ENCODE measurements around the gene DDIT4. TPM values are rescaled to one million over a fixed set of nuclear protein-coding genes. Genes with fewer than 3 reads are reported as not detected.

DDIT4 gene
- total RNA-seq, 1 experiment from 2014 or later, result 155 TPM

- H3K4me3 ChIP-seq (ENCODE audit: low read depth, low read length), result peak overlapping the region; percentile 31
- Mint-ChIP-seq H3K4me1 (ENCODE audit: low read depth, unreplicated experiment) (peaks cover 49% of the 10 kb centered on the region), H3K36me3 (ENCODE audit: insufficient read depth, unreplicated experiment) (peaks cover 13% of the 10 kb centered on the region), H3K4me3 (ENCODE audit: unreplicated experiment) (peak overlapping the region; percentile 60), H3K27me3 (ENCODE audit: insufficient read depth, unreplicated experiment) (no peaks in the 10 kb centered on the region), H3K9me3 (ENCODE audit: unreplicated experiment) (no peaks in the 10 kb centered on the region), H3K27ac (ENCODE audit: unreplicated experiment) (peak overlapping the region; percentile 99)
- no peak for TF ChIP-seq CTCF (IDR thresholded peaks at IDR 0.05; ENCODE audit: insufficient read depth in 1 of 2, low read depth in 1 of 2, low read length in 1 of 2, severe bottlenecking in 1 of 2, unreplicated experiment in 1 of 2)
- ChIA-PET CTCF (interaction anchor here (0.6 to 1.4 kb wide), 9 partner anchors 11 to 439 kb away, joined by 3 to 8 read pairs (median 5); no protein-coding TSS in a partner anchor), POLR2A (interaction anchor here (0.5 to 4.2 kb wide), 13 partner anchors 11 to 1841 kb away, joined by 3 to 127 read pairs (median 7); partner anchors contain the start of gene DDIT4)
- no peaks in the 10 kb centered on the region for H3K36me3 ChIP-seq (ENCODE audit: control insufficient read depth, insufficient read depth, low read length)
- H3K4me1 ChIP-seq, result peaks cover 44% of the 10 kb centered on the region
- intact Hi-C loops (cut with micrococcal nuclease; ENCODE audit: unreplicated experiment), result loop anchor here (1.0 kb wide), 1 partner anchor 21 kb away; no protein-coding TSS in a partner anchor
- DNase-seq, result peak; percentile 88 to 98
- no peaks in the 10 kb centered on the region for H3K27me3 ChIP-seq (replicated peaks; ENCODE audit: control insufficient read depth, insufficient read depth, low read length)
- BruUV-seq (replicated peaks), result no TSS peak
- no peaks in the 10 kb centered on the region for H3K9me3 ChIP-seq
Measured at GRCh38 chr10:72319416-72320254, 45.9 kb downstream of the DDIT4 start.

- no TSS peak for BruUV-seq (replicated peaks)
- peak; percentile 91 to 98 for DNase-seq
- CTCF ChIA-PET, result interaction anchor here (0.5 to 2.7 kb wide), 10 partner anchors 12 to 423 kb away, joined by 3 to 17 read pairs (median 6); partner anchors contain the start of genes ANAPC16 and ASCC1
Measured at GRCh38 chr10:72320676-72321247, 47.0 kb downstream of the DDIT4 start.

More at GRCh38 chr10:72320676-72321247, 47.0 kb downstream of the DDIT4 start:
- intact Hi-C loops (cut with micrococcal nuclease; ENCODE audit: unreplicated experiment), result loop anchor here (1.0 kb wide), 3 partner anchors 43 to 60 kb away; partner anchors contain the start of gene DDIT4
- TF ChIP-seq CTCF (IDR thresholded peaks at IDR 0.05; ENCODE audit: insufficient read depth in 1 of 2, low read depth in 1 of 2, low read length in 1 of 2, severe bottlenecking in 1 of 2, unreplicated experiment in 1 of 2), result no peak
- H3K4me3 Mint-ChIP-seq (ENCODE audit: unreplicated experiment), result peak overlapping the region; percentile 64
- no peaks in the 10 kb centered on the region for H3K36me3 ChIP-seq (ENCODE audit: control insufficient read depth, insufficient read depth, low read length)
- POLR2A ChIA-PET, result interaction anchor here (0.5 to 4.2 kb wide), 20 partner anchors 9 to 1446 kb away, joined by 3 to 127 read pairs (median 4); partner anchors contain the start of genes ANAPC16, ASCC1, DDIT4 and MCU
- no peaks in the 10 kb centered on the region for H3K27me3 Mint-ChIP-seq (ENCODE audit: insufficient read depth, unreplicated experiment)
- no peak overlapping the region for H3K4me3 ChIP-seq (ENCODE audit: low read depth, low read length)
- H3K27me3 ChIP-seq (replicated peaks; ENCODE audit: control insufficient read depth, insufficient read depth, low read length), result no peaks in the 10 kb centered on the region
- peak overlapping the region; percentile 99 for H3K27ac Mint-ChIP-seq (ENCODE audit: unreplicated experiment)
- peaks cover 13% of the 10 kb centered on the region for H3K36me3 Mint-ChIP-seq (ENCODE audit: insufficient read depth, unreplicated experiment)
- no peaks in the 10 kb centered on the region for H3K9me3 ChIP-seq
- peaks cover 44% of the 10 kb centered on the region for H3K4me1 ChIP-seq
- peaks cover 49% of the 10 kb centered on the region for H3K4me1 Mint-ChIP-seq (ENCODE audit: low read depth, unreplicated experiment)
- H3K9me3 Mint-ChIP-seq (ENCODE audit: unreplicated experiment), result no peaks in the 10 kb centered on the region

Measured in Caco-2 (cell line).